ENCODE results near the gene BRD1.

The BRD1 gene

GRCh38 chr22:49793296-49793695 lies 34.4 kb downstream of the BRD1 start:
- Histone ChIP-seq H3K4me3 (ENCODE audit: low read length) (no peak overlapping the region), H3K9ac (ENCODE audit: low read depth, low read length) (no peak overlapping the region), H3K36me3 (ENCODE audit: insufficient read depth, low read length) (peaks cover 78% of the 10 kb centered on the region), H3K4me1 (ENCODE audit: control insufficient read depth, insufficient read depth, low read length) (peaks cover 33% of the 10 kb centered on the region), H3K27me3 (ENCODE audit: control insufficient read depth, insufficient read depth, low read length) (no peaks in the 10 kb centered on the region), H3K4me2 (ENCODE audit: low read length) (no peak overlapping the region), H3K9me3 (replicated peaks; ENCODE audit: low read length) (no peaks in the 10 kb centered on the region)

GRCh38 chr22:49792107-49792506 lies 35.6 kb downstream of the BRD1 start:
- H3K27me3 ChIP-seq (ENCODE audit: control insufficient read depth, insufficient read depth, low read length): no peaks in the 10 kb centered on the region
- peaks cover 77% of the 10 kb centered on the region for H3K36me3 ChIP-seq (ENCODE audit: insufficient read depth, low read length)
- H3K9ac ChIP-seq (ENCODE audit: low read depth, low read length): no peak overlapping the region
- no peak overlapping the region for H3K4me3 ChIP-seq (ENCODE audit: low read length)
- peaks cover 36% of the 10 kb centered on the region for H3K4me1 ChIP-seq (ENCODE audit: control insufficient read depth, insufficient read depth, low read length)
- no peaks in the 10 kb centered on the region for H3K9me3 ChIP-seq (replicated peaks; ENCODE audit: low read length)
- no peak overlapping the region for H3K4me2 ChIP-seq (ENCODE audit: low read length)

GRCh38 chr22:49791682-49792081 lies 36.0 kb downstream of the BRD1 start:
- peaks cover 36% of the 10 kb centered on the region for H3K4me1 ChIP-seq (ENCODE audit: control insufficient read depth, insufficient read depth, low read length)

GRCh38 chr22:49790912-49791311 lies 36.8 kb downstream of the BRD1 start:
- H3K4me3 ChIP-seq (ENCODE audit: low read length): no peak overlapping the region
- H3K36me3 ChIP-seq (ENCODE audit: insufficient read depth, low read length): peaks cover 80% of the 10 kb centered on the region
- peaks cover 36% of the 10 kb centered on the region for H3K4me1 ChIP-seq (ENCODE audit: control insufficient read depth, insufficient read depth, low read length)
- H3K4me2 ChIP-seq (ENCODE audit: low read length): peak overlapping the region; percentile 23
- peak overlapping the region; percentile 1 for H3K9ac ChIP-seq (ENCODE audit: low read depth, low read length)
- no peaks in the 10 kb centered on the region for H3K9me3 ChIP-seq (replicated peaks; ENCODE audit: low read length)
- no peaks in the 10 kb centered on the region for H3K27me3 ChIP-seq (ENCODE audit: control insufficient read depth, insufficient read depth, low read length)

More at GRCh38 chr22:49791682-49792081, 36.0 kb downstream of the BRD1 start:
- no peaks in the 10 kb centered on the region for H3K27me3 ChIP-seq (ENCODE audit: control insufficient read depth, insufficient read depth, low read length)
- no peak overlapping the region for H3K4me2 ChIP-seq (ENCODE audit: low read length)
- no peak overlapping the region for H3K9ac ChIP-seq (ENCODE audit: low read depth, low read length)
- H3K4me3 ChIP-seq (ENCODE audit: low read length): no peak overlapping the region
- no peaks in the 10 kb centered on the region for H3K9me3 ChIP-seq (replicated peaks; ENCODE audit: low read length)
- peaks cover 77% of the 10 kb centered on the region for H3K36me3 ChIP-seq (ENCODE audit: insufficient read depth, low read length)

GRCh38 chr22:49789289-49790141 lies 38.2 kb downstream of the BRD1 start:
- Histone ChIP-seq H3K36me3 (ENCODE audit: insufficient read depth, low read length) (peaks cover 81% of the 10 kb centered on the region), H3K9me3 (replicated peaks; ENCODE audit: low read length) (no peaks in the 10 kb centered on the region), H3K4me1 (ENCODE audit: control insufficient read depth, insufficient read depth, low read length) (peaks cover 36% of the 10 kb centered on the region), H3K9ac (ENCODE audit: low read depth, low read length) (peak overlapping the region; percentile 8), H3K4me2 (ENCODE audit: low read length) (peak overlapping the region; percentile 58), H3K27me3 (ENCODE audit: control insufficient read depth, insufficient read depth, low read length) (no peaks in the 10 kb centered on the region), H3K4me3 (ENCODE audit: low read length) (no peak overlapping the region)

GRCh38 chr22:49788504-49788903 lies 39.2 kb downstream of the BRD1 start:
- Histone ChIP-seq H3K4me3 (ENCODE audit: low read length) (no peak overlapping the region), H3K36me3 (ENCODE audit: insufficient read depth, low read length) (peaks cover 77% of the 10 kb centered on the region), H3K4me1 (ENCODE audit: control insufficient read depth, insufficient read depth, low read length) (peaks cover 36% of the 10 kb centered on the region), H3K9ac (ENCODE audit: low read depth, low read length) (peak overlapping the region; percentile 8), H3K9me3 (replicated peaks; ENCODE audit: low read length) (no peaks in the 10 kb centered on the region), H3K4me2 (ENCODE audit: low read length) (peak overlapping the region; percentile 58), H3K27me3 (ENCODE audit: control insufficient read depth, insufficient read depth, low read length) (no peaks in the 10 kb centered on the region)

GRCh38 chr22:49787861-49788260 lies 39.8 kb downstream of the BRD1 start:
- Histone ChIP-seq H3K27me3 (ENCODE audit: control insufficient read depth, insufficient read depth, low read length) (no peaks in the 10 kb centered on the region), H3K4me2 (ENCODE audit: low read length) (no peak overlapping the region), H3K9me3 (replicated peaks; ENCODE audit: low read length) (no peaks in the 10 kb centered on the region), H3K4me3 (ENCODE audit: low read length) (no peak overlapping the region), H3K4me1 (ENCODE audit: control insufficient read depth, insufficient read depth, low read length) (peaks cover 36% of the 10 kb centered on the region), H3K9ac (ENCODE audit: low read depth, low read length) (no peak overlapping the region), H3K36me3 (ENCODE audit: insufficient read depth, low read length) (peaks cover 70% of the 10 kb centered on the region)

GRCh38 chr22:49786976-49787706 lies 40.5 kb downstream of the BRD1 start:
- Histone ChIP-seq H3K36me3 (ENCODE audit: insufficient read depth, low read length) (peaks cover 63% of the 10 kb centered on the region), H3K4me3 (ENCODE audit: low read length) (no peak overlapping the region), H3K4me1 (ENCODE audit: control insufficient read depth, insufficient read depth, low read length) (peaks cover 36% of the 10 kb centered on the region), H3K4me2 (ENCODE audit: low read length) (no peak overlapping the region), H3K9me3 (replicated peaks; ENCODE audit: low read length) (no peaks in the 10 kb centered on the region), H3K27me3 (ENCODE audit: control insufficient read depth, insufficient read depth, low read length) (no peaks in the 10 kb centered on the region), H3K9ac (ENCODE audit: low read depth, low read length) (no peak overlapping the region)

GRCh38 chr22:49785841-49786471 lies 41.7 kb downstream of the BRD1 start:
- Histone ChIP-seq H3K27me3 (ENCODE audit: control insufficient read depth, insufficient read depth, low read length) (no peaks in the 10 kb centered on the region), H3K4me2 (ENCODE audit: low read length) (no peak overlapping the region), H3K4me1 (ENCODE audit: control insufficient read depth, insufficient read depth, low read length) (peaks cover 33% of the 10 kb centered on the region), H3K4me3 (ENCODE audit: low read length) (no peak overlapping the region), H3K9me3 (replicated peaks; ENCODE audit: low read length) (no peaks in the 10 kb centered on the region), H3K36me3 (ENCODE audit: insufficient read depth, low read length) (peaks cover 62% of the 10 kb centered on the region), H3K9ac (ENCODE audit: low read depth, low read length) (no peak overlapping the region)

- Histone ChIP-seq H3K9me3 (replicated peaks; ENCODE audit: low read length) (no peaks in the 10 kb centered on the region), H3K27me3 (ENCODE audit: control insufficient read depth, insufficient read depth, low read length) (no peaks in the 10 kb centered on the region), H3K9ac (ENCODE audit: low read depth, low read length) (no peak overlapping the region), H3K4me3 (ENCODE audit: low read length) (no peak overlapping the region), H3K4me2 (ENCODE audit: low read length) (no peak overlapping the region), H3K36me3 (ENCODE audit: insufficient read depth, low read length) (peaks cover 54% of the 10 kb centered on the region), H3K4me1 (ENCODE audit: control insufficient read depth, insufficient read depth, low read length) (peaks cover 33% of the 10 kb centered on the region)
Measured at GRCh38 chr22:49785046-49785521, 42.6 kb downstream of the BRD1 start.

- H3K27me3 ChIP-seq (ENCODE audit: control insufficient read depth, insufficient read depth, low read length): no peaks in the 10 kb centered on the region
- H3K9me3 ChIP-seq (replicated peaks; ENCODE audit: low read length): no peaks in the 10 kb centered on the region
- no peak overlapping the region for H3K4me2 ChIP-seq (ENCODE audit: low read length)
- H3K9ac ChIP-seq (ENCODE audit: low read depth, low read length): no peak overlapping the region
- H3K36me3 ChIP-seq (ENCODE audit: insufficient read depth, low read length): peaks cover 52% of the 10 kb centered on the region
- no peak overlapping the region for H3K4me3 ChIP-seq (ENCODE audit: low read length)
- H3K4me1 ChIP-seq (ENCODE audit: control insufficient read depth, insufficient read depth, low read length): peaks cover 33% of the 10 kb centered on the region
Measured at GRCh38 chr22:49784630-49784971, 43.1 kb downstream of the BRD1 start.
